H9 (cell line): ENCODE measurements around the gene DCPS. TPM values are rescaled to one million over a fixed set of nuclear protein-coding genes. Genes with fewer than 3 reads are reported as not detected.

Experiments used
- DNase-seq: peaks from one replicate; pipeline ENCODE4 v3.0.0-alpha.2; 2017
- H2AFZ ChIP-seq: one replicate; pipeline ENCODE4 v1.6.1; 2013; ENCODE audit warnings: mild to moderate bottlenecking, low read length, control low read depth, moderate library complexity
- H2AK5ac ChIP-seq: 2 replicates; pipeline ENCODE4 v1.6.1; 2013; ENCODE audit warnings: low read length, control low read depth, mixed read lengths; ENCODE audit not compliant: insufficient read length
- H2BK120ac ChIP-seq: one replicate; pipeline ENCODE4 v1.6.1; 2013; ENCODE audit warnings: low read depth, mild to moderate bottlenecking, low read length, control low read depth, inconsistent platforms; ENCODE audit not compliant: poor library complexity, severe bottlenecking
- H2BK12ac ChIP-seq: 2 replicates; pipeline ENCODE4 v1.6.1; 2013; ENCODE audit warnings: low read length, control low read depth, mixed read lengths, low read depth; ENCODE audit not compliant: insufficient read length
- H2BK15ac ChIP-seq: 2 replicates; pipeline ENCODE4 v1.6.1; 2013; ENCODE audit warnings: low read depth, low read length, control low read depth
- H2BK20ac ChIP-seq: one replicate; pipeline ENCODE4 v1.6.1; 2013; ENCODE audit warnings: low read depth, mild to moderate bottlenecking, low read length, control low read depth, inconsistent platforms; ENCODE audit not compliant: poor library complexity, severe bottlenecking
- H2BK5ac ChIP-seq: 2 replicates; pipeline ENCODE4 v1.6.1; 2013; ENCODE audit warnings: low read length, control low read depth, mixed read lengths; ENCODE audit not compliant: insufficient read length
- H3K14ac ChIP-seq: 2 replicates; pipeline ENCODE4 v1.6.1; 2013; ENCODE audit warnings: low read length, control low read depth; ENCODE audit not compliant: insufficient read depth
- H3K18ac ChIP-seq: 2 replicates; pipeline ENCODE4 v1.6.1; 2013; ENCODE audit warnings: low read depth, mild to moderate bottlenecking, mixed read lengths, low read length, control low read depth; ENCODE audit not compliant: insufficient read length
- H3K23ac ChIP-seq: 2 replicates; pipeline ENCODE4 v1.6.1; 2013; ENCODE audit warnings: low read length, control low read depth, mixed read lengths, low read depth; ENCODE audit not compliant: insufficient read length
- H3K23me2 ChIP-seq: 2 replicates; pipeline ENCODE4 v1.6.1; 2013; ENCODE audit warnings: low read depth, mild to moderate bottlenecking, mixed read lengths, low read length, control low read depth; ENCODE audit not compliant: insufficient read length, poor library complexity, severe bottlenecking
- H3K27ac ChIP-seq: 2 replicates; pipeline ENCODE4 v1.5.1; 2013; ENCODE audit warnings: low read length, control low read depth, mixed read lengths, low read depth; ENCODE audit not compliant: insufficient read length
- H3K27me3 ChIP-seq: 2 replicates; pipeline ENCODE4 v1.6.1; 2013; ENCODE audit warnings: low read length, control low read depth, inconsistent platforms; ENCODE audit not compliant: insufficient read depth
- H3K4ac ChIP-seq: 2 replicates; pipeline ENCODE4 v1.6.1; 2013; ENCODE audit warnings: low read depth, mild to moderate bottlenecking, control low read depth, inconsistent platforms, low read length, moderate library complexity
- H3K4me1 ChIP-seq: 2 replicates; pipeline ENCODE4 v1.6.1; 2013; ENCODE audit warnings: low read length, control low read depth, inconsistent platforms; ENCODE audit not compliant: insufficient read depth
- H3K4me2 ChIP-seq: 2 replicates; pipeline ENCODE4 v1.6.1; 2013; ENCODE audit warnings: low read length, control low read depth, mixed read lengths; ENCODE audit not compliant: insufficient read length, insufficient read depth
- H3K56ac ChIP-seq: 2 replicates; pipeline ENCODE4 v1.6.1; 2013; ENCODE audit warnings: low read depth, mild to moderate bottlenecking, mixed read lengths, low read length, control low read depth; ENCODE audit not compliant: insufficient read length
- H3K79me1 ChIP-seq: 2 replicates; pipeline ENCODE4 v1.6.1; 2013; ENCODE audit warnings: low read depth, mild to moderate bottlenecking, moderate library complexity, low read length, control low read depth, inconsistent platforms; ENCODE audit not compliant: insufficient read depth, poor library complexity, severe bottlenecking
- H3K79me2 ChIP-seq: 2 replicates; pipeline ENCODE4 v1.6.1; 2013; ENCODE audit warnings: low read length, control low read depth, inconsistent platforms; ENCODE audit not compliant: insufficient read depth
- H3K9ac ChIP-seq: 2 replicates; pipeline ENCODE4 v1.6.1; 2013; ENCODE audit warnings: low read length, control low read depth, mixed read lengths; ENCODE audit not compliant: insufficient read length; ENCODE audit errors: extremely low read depth
- H3K9me3 ChIP-seq: one replicate; pipeline ENCODE4 v1.6.1; 2013; ENCODE audit warnings: low read depth, low read length, inconsistent platforms; ENCODE audit not compliant: control insufficient read depth
- H3T11ph ChIP-seq: one replicate; pipeline ENCODE4 v1.6.1; 2013; ENCODE audit warnings: mild to moderate bottlenecking, low read length, control low read depth, inconsistent platforms
- H4K20me1 ChIP-seq: one replicate; pipeline ENCODE4 v1.6.1; 2013; ENCODE audit not compliant: control insufficient read depth, insufficient read length, insufficient read depth
- H4K5ac ChIP-seq: 2 replicates; pipeline ENCODE4 v1.6.1; 2013; ENCODE audit warnings: low read depth, mild to moderate bottlenecking, mixed read lengths, low read length, control low read depth; ENCODE audit not compliant: insufficient read length
- H4K8ac ChIP-seq: replicated peaks from 2 replicates; pipeline ENCODE4 v1.6.1; 2013; ENCODE audit warnings: low read length, control low read depth, mixed read lengths, low read depth; ENCODE audit not compliant: insufficient read length
- H4K91ac ChIP-seq: 2 replicates; pipeline ENCODE4 v1.6.1; 2013; ENCODE audit warnings: low read depth, mild to moderate bottlenecking, moderate library complexity, mixed read lengths, low read length, control low read depth; ENCODE audit not compliant: insufficient read length
- H3K27ac Mint-ChIP-seq, 3 experiments: 2 replicates in 2 of 3; 3 replicates in 1 of 3; pipeline ENCODE4 v1.8.0; 2020 to 2021; ENCODE audit warnings: mixed read lengths in 3 of 3, mild to moderate bottlenecking in 1 of 3, moderate library complexity in 1 of 3
- H3K27me3 Mint-ChIP-seq: 2 replicates; pipeline ENCODE4 v1.8.0; 2021; ENCODE audit warnings: low read depth, mild to moderate bottlenecking, moderate library complexity, mixed read lengths
- H3K36me3 Mint-ChIP-seq, 3 experiments: 2 replicates in 2 of 3; 3 replicates in 1 of 3; pipeline ENCODE4 v1.8.0; 2020 to 2021; ENCODE audit warnings: low read depth in 3 of 3, mixed read lengths in 3 of 3; ENCODE audit not compliant: insufficient read depth in 1 of 3
- H3K4me1 Mint-ChIP-seq, 2 experiments: 2 replicates each; pipeline ENCODE4 v1.8.0; 2020; ENCODE audit warnings: mixed read lengths in 2 of 2
- H3K4me3 Mint-ChIP-seq, 2 experiments: 2 replicates in 1 of 2; 3 replicates in 1 of 2; pipeline ENCODE4 v1.8.0; 2020 to 2021; ENCODE audit warnings: mild to moderate bottlenecking in 2 of 2, mixed read lengths in 2 of 2, moderate library complexity in 1 of 2
- H3K9me3 Mint-ChIP-seq, 2 experiments: 2 replicates in 1 of 2; 3 replicates in 1 of 2; pipeline ENCODE4 v1.8.0; 2020; ENCODE audit warnings: mild to moderate bottlenecking in 2 of 2, mixed read lengths in 2 of 2, moderate library complexity in 1 of 2
- WGBS: extraction: QIAGEN DNeasy Blood & Tissue Kit; methylation state at CpG from one replicate; pipeline ENCODE4 v1.1.7; 2013; ENCODE audit warnings: missing lambda C conversion rate, low lambda C conversion rate, mixed read lengths; ENCODE audit not compliant: insufficient read length; ENCODE audit errors: extremely low coverage; 5-methylcytosine and 5-hydroxymethylcytosine counted together
- total RNA-seq: library from RNA; stranded (reverse); gene quantifications from 2 replicates; pipeline ENCODE4 v1.2.1, GENCODE V29; 2021
- TF ChIP-seq, protein P1 (sequence below): fragments of 200-600 bp; sonication (generic); conservative IDR thresholded peaks from 3 replicates; pipeline ENCODE4 v1.8.0; 2021; ENCODE audit warnings: antibody characterized with exemption, mild to moderate bottlenecking

Gene DCPS
- total RNA-seq, 1 experiment from 2014 or later: 27.7 TPM

DNA sequence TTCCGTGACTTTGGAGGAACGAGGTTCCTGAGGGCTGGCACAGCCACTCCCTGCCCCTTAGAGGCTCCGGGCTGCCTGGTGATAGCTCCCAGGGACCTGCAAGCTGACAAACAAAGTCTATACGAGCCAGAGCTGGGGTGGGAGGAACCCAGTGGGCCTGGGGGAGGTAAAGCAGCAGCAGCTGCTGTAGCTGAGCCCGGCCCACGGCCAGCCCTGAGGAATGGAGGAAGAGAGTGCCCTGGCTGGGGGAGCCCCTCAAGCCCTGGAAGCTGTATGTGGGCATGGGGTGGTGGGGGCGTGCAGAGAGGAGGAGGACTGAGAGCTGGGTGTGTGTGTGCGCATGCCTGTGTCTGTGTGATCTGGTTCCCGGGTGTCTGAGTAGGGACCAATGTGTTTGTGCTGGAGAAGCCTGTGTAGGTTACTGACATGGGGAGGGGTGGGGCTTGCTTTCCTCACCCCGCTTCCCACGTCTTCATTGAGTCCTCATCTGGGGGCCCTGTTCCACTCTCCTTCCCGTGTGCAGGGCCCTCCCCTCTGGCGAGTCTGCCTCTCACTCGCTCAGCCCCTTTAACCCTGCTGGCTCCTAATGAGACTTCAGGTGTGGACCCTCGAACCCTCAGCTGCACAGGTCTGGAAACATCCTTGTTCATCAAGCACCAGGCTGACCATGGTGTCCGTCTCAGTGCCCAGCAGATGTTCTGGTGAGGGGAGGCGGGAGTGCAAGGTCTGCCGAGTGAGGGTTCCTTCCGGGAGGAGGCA is 62.4 kb downstream of the DCPS start:
- no peak overlapping the region for H2BK20ac ChIP-seq
- no CpG with 5 or more reads among the region's 19 CpGs for WGBS
- H3K4me1 ChIP-seq: no peaks in the 10 kb centered on the region; the same call in 1 of the 2 replicates
- no peak for DNase-seq
- no peak overlapping the region for H3K56ac ChIP-seq
- H3K79me1 ChIP-seq: no peaks in the 10 kb centered on the region
- no peak overlapping the region for H2BK15ac ChIP-seq
- TF ChIP-seq, protein P1, sequence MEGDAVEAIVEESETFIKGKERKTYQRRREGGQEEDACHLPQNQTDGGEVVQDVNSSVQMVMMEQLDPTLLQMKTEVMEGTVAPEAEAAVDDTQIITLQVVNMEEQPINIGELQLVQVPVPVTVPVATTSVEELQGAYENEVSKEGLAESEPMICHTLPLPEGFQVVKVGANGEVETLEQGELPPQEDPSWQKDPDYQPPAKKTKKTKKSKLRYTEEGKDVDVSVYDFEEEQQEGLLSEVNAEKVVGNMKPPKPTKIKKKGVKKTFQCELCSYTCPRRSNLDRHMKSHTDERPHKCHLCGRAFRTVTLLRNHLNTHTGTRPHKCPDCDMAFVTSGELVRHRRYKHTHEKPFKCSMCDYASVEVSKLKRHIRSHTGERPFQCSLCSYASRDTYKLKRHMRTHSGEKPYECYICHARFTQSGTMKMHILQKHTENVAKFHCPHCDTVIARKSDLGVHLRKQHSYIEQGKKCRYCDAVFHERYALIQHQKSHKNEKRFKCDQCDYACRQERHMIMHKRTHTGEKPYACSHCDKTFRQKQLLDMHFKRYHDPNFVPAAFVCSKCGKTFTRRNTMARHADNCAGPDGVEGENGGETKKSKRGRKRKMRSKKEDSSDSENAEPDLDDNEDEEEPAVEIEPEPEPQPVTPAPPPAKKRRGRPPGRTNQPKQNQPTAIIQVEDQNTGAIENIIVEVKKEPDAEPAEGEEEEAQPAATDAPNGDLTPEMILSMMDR: no peak
- Mint-ChIP-seq H3K9me3 (no peaks in the 10 kb centered on the region), H3K4me1 (peaks cover 29 to 45% of the 10 kb centered on the region in 2 experiments), H3K27me3 (no peaks in the 10 kb centered on the region), H3K27ac (peak overlapping the region in 2 of 3 experiments; percentile 53 to 58; a peak in 4 of 7 replicates), H3K4me3 (no peak overlapping the region; a peak in 1 of 5 replicates), H3K36me3 (no peaks in the 10 kb centered on the region)
- no peak overlapping the region for H3K27ac ChIP-seq
- no peak overlapping the region for H3K4me2 ChIP-seq
- no peak overlapping the region for H3K18ac ChIP-seq
- H3K23me2 ChIP-seq: no peaks in the 10 kb centered on the region
- H3T11ph ChIP-seq: no peak overlapping the region
- H3K23ac ChIP-seq: no peak overlapping the region
- H2BK12ac ChIP-seq: no peak overlapping the region
- H4K5ac ChIP-seq: no peak overlapping the region
- no peaks in the 10 kb centered on the region for H3K27me3 ChIP-seq
- no peaks in the 10 kb centered on the region for H3K9me3 ChIP-seq
- H3K79me2 ChIP-seq: no peaks in the 10 kb centered on the region
- no peaks in the 10 kb centered on the region for H4K20me1 ChIP-seq
- no peak overlapping the region for H3K4ac ChIP-seq
- no peak overlapping the region for H2BK5ac ChIP-seq
- no peak overlapping the region for H2AFZ ChIP-seq
- H3K14ac ChIP-seq: no peak overlapping the region
- H3K9ac ChIP-seq: no peak overlapping the region
- no peak overlapping the region for H4K91ac ChIP-seq
- H2BK120ac ChIP-seq: no peak overlapping the region
- no peak overlapping the region for H2AK5ac ChIP-seq
- no peak overlapping the region for H4K8ac ChIP-seq
